ENCODE measurements around the gene TBRG1.

DNA sequence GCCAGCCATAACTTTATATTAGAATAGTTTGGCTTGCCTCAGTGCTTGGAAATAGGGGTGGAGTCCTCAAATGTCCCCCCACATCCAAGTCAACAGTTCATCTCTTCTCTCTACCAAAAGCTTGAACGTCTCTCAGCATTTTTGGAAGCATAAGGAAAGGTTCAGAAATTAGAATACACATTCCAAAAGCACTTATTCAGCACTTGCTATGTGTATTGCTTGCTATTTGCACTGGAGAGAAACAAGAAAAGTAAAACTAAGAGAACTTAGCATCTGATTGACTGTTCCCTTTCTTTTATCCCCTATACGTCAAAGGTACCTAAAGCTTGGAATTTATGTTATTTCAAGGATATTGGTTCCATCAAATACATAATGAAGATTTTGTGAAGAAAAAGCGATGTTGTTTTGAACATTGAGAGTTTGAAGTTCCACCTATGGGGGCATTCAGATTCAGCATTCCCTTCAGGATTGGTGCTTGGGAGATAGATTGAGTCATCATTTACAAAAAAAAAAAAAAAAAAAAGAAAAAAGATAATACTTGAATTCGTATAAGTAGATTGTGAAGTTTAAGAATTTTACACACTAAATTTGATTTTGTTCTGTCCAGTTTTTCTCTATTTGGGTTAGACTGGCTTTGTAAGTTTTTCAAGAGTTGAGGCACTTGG is 1.3 kb downstream of the TBRG1 start:
- TF ChIP-seq FOXM1 (IDR thresholded peaks at IDR 0.05; ENCODE audit: borderline replicate concordance, low read depth) (no peak), CEBPB (IDR thresholded peaks at IDR 0.05) (no peak)
